Peyer's patch (tissue), 4 donors: ENCODE data around the gene VWC2L. TPM values are rescaled to one million over a fixed set of nuclear protein-coding genes. Genes with fewer than 3 reads are reported as not detected.

ENCODE experiments used
- DNase-seq, 3 donors: peaks; one replicate each; pipeline ENCODE4 v3.0.0-alpha.2; 2017 to 2019
- H3K27ac ChIP-seq, 4 donors: fragments of 200-600 bp; sonication (generic); one replicate each; pipeline ENCODE4 v1.5.1; 2016 to 2019
- H3K27me3 ChIP-seq, 2 donors: fragments of 200-600 bp; sonication (generic); one replicate each; pipeline ENCODE4 v1.5.1; 2019
- H3K36me3 ChIP-seq, 3 donors: fragments of 200-600 bp; sonication (generic); one replicate each; pipeline ENCODE4 v1.5.1; 2016 to 2019
- H3K4me1 ChIP-seq, 4 donors: fragments of 200-600 bp; sonication (generic); one replicate each; pipeline ENCODE4 v1.5.1; 2016 to 2019
- H3K4me3 ChIP-seq, 4 donors: fragments of 200-600 bp; sonication (generic); 1 replicate in 3 of 4; 2 replicates in 1 of 4; pipeline ENCODE4 v1.5.1; 2016 to 2019; ENCODE audit warnings: mild to moderate bottlenecking in 1 of 4
- H3K9me3 ChIP-seq, 4 donors: fragments of 200-600 bp; sonication (generic); one replicate each; pipeline ENCODE4 v1.5.1; 2016 to 2019; ENCODE audit warnings: mild to moderate bottlenecking in 1 of 4
- POLR2A ChIP-seq, 2 donors: fragments of 450-650 bp; IDR thresholded peaks; one replicate each; pipeline ENCODE4 v1.5.1; 2017; ENCODE audit warnings: antibody characterized with exemption in 2 of 2, mild to moderate bottlenecking in 2 of 2, moderate library complexity in 2 of 2
- total RNA-seq, 4 donors: library from RNA; depleted of rRNA; stranded (reverse); fragments of >200 nt; gene quantifications; one replicate each; pipeline ENCODE4 v1.1.0, GENCODE V29; 2016
- TF ChIP-seq, protein P1 (sequence below), 6 experiments: fragments of 450-650 bp in 4 of 6; fragments of 200-600 bp in 2 of 6; sonication (generic) in 1 of 6; IDR thresholded peaks; one replicate each; pipeline ENCODE4 v1.5.1; 2017 to 2019; ENCODE audit warnings: antibody characterized with exemption in 6 of 6, mild to moderate bottlenecking in 3 of 6, moderate library complexity in 1 of 6

VWC2L gene
- total RNA-seq, result not detected

DNA sequence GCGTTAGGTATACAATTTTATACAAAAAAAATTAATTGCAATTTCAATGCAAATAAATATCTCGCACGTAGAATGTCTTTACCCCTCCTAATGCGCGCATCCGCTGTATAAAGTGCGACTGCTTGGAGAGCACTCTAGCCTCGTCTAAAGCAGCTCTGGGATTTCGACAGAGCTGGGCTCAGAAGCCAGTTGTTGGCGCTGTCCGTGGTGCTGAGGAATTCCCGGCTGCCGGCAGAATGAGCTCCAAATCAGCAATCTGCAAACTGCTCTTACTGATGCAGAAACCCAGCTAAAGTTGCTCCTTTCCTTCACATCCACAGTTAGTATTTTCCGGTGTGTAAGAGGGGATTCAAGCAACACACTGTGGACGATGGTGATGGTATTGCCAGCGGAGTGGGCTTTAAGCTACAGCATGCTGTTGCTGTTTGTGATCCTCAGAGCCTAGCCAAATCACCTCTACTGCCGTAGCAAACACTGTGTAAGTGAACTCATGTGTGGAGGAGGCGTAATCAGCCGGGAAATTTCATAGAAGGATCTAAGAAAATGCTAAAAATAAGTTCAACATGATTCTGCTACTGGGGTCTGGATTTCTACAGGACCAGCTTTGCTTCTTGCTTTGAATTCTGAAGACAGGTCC is at the start of gene VWC2L:
TSS of gene VWC2L (plus strand) at position 137 of the 637 bp plus-strand sequence. CDS start 3,140 bp downstream, outside the sequence.
- no peak for DNase-seq
- no peak within 1 kb of the TSS for H3K27ac ChIP-seq
- H3K4me1 ChIP-seq, result no peaks in the 10 kb centered on the region
- no peak within 1 kb of the TSS for H3K4me3 ChIP-seq
- H3K9me3 ChIP-seq, result no peaks in the 10 kb centered on the region
- TF ChIP-seq POLR2A (IDR thresholded peaks at IDR 0.05), result no peak
- TF ChIP-seq, protein P1, sequence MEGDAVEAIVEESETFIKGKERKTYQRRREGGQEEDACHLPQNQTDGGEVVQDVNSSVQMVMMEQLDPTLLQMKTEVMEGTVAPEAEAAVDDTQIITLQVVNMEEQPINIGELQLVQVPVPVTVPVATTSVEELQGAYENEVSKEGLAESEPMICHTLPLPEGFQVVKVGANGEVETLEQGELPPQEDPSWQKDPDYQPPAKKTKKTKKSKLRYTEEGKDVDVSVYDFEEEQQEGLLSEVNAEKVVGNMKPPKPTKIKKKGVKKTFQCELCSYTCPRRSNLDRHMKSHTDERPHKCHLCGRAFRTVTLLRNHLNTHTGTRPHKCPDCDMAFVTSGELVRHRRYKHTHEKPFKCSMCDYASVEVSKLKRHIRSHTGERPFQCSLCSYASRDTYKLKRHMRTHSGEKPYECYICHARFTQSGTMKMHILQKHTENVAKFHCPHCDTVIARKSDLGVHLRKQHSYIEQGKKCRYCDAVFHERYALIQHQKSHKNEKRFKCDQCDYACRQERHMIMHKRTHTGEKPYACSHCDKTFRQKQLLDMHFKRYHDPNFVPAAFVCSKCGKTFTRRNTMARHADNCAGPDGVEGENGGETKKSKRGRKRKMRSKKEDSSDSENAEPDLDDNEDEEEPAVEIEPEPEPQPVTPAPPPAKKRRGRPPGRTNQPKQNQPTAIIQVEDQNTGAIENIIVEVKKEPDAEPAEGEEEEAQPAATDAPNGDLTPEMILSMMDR (IDR thresholded peaks at IDR 0.05), result no peak
- no peaks in the 10 kb centered on the region for H3K27me3 ChIP-seq
- no peaks in the 10 kb centered on the region for H3K36me3 ChIP-seq

DNA sequence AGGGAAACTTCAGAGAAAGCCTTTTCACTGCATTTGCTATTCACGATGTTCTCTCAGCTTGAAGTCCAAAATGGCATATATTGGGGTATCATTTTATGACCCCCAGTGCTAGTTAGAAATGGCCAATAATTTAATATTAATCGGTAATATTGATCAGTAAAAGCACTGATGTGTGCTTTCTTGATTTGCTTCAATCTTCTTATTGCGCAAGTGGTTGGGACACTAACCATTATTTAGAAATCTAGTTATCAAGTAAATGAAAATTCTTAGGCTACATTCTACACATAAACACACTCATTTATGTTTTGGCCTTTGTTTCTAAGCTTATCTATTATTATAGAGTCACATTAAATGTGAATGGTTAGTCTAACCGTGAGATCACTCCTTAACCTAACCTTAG is 49.7 kb upstream of the VWC2L start:
- Histone ChIP-seq H3K27ac (no peak overlapping the region), H3K4me1 (no peaks in the 10 kb centered on the region), H3K36me3 (no peaks in the 10 kb centered on the region), H3K4me3 (no peak overlapping the region), H3K27me3 (no peaks in the 10 kb centered on the region), H3K9me3 (no peaks in the 10 kb centered on the region)
- TF ChIP-seq POLR2A (IDR thresholded peaks at IDR 0.05), result no peak
- TF ChIP-seq, protein P1 (IDR thresholded peaks at IDR 0.05), result no peak
- DNase-seq, result no peak

DNA sequence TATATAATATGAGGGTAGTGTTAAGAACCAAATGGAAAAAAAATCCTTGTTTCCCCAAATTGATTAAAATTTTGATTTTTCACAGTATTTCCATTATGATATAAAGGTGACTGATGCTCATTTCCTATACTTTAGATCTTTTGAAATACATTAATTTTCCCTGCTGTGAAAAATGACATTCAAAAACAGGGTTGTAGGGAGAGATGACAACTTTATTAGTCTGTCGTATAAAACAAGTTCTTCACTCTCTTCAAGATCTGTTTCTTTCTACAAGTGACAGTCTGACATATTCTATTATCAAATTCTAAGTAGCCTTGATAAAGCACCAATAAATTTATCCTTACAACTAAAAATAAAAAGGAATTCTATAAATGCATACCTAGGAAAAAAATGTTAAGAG is 45.3 kb upstream of the VWC2L start:
- no peaks in the 10 kb centered on the region for H3K27me3 ChIP-seq
- no peak overlapping the region for H3K4me3 ChIP-seq
- no peaks in the 10 kb centered on the region for H3K4me1 ChIP-seq
- no peak for DNase-seq
- H3K27ac ChIP-seq, result no peak overlapping the region
- TF ChIP-seq, protein P1 (IDR thresholded peaks at IDR 0.05), result no peak
- no peak for TF ChIP-seq POLR2A (IDR thresholded peaks at IDR 0.05)
- H3K9me3 ChIP-seq, result no peaks in the 10 kb centered on the region
- H3K36me3 ChIP-seq, result no peaks in the 10 kb centered on the region

DNA sequence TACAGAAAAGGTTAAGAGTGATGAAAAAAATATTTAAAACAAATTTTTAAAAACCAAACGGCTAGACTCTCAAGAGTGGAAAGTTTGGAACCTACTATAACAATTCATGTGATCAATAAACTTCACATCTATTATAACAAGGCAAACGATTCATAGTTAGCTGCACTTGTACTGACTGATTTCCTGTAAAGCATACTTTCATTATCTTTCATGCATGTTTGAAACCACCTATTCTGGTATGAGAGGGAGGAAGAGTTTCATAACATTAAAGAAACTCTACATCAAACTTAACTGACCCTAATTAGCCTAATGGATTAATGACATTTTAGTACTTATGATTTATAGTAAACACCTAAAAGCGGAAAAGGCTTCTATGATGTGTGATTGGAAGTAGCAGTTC is 43.7 kb upstream of the VWC2L start:
- no peak for TF ChIP-seq POLR2A (IDR thresholded peaks at IDR 0.05)
- TF ChIP-seq, protein P1 (IDR thresholded peaks at IDR 0.05), result no peak
- H3K27me3 ChIP-seq, result no peaks in the 10 kb centered on the region
- no peak overlapping the region for H3K4me3 ChIP-seq

DNA sequence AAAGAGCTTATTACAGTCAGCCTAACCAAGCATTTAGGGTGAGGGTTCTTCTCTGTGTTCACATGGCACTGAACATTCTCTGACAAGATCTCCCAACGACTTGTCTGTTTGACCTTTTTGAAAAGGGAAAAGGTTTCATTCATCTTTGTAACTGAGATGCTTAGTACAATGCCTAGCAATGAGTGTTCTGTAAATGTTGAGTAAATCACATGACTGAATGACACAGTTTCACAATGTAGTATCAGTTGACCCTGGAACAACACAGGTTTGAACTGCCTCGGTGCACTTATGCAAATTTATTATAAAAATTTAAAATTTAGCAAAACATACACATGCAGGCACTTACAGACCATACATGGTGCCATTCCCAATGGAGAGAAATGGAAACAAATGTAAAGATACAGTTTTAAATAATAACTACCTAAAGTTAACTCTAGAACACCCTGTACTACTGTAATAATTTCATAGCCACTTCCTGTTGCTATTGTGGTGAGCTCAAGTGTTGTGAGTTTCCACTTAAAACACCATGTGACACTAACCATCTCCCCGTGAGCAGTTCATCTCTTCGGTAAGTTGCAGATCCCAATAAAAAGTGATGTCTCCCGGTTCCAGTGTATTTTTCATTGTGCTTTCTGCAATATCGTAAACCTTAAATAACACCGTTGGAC is 34.1 kb upstream of the VWC2L start:
- H3K27me3 ChIP-seq, result no peaks in the 10 kb centered on the region
- DNase-seq, result no peak
- H3K9me3 ChIP-seq, result no peaks in the 10 kb centered on the region
- H3K36me3 ChIP-seq, result no peaks in the 10 kb centered on the region
- no peak overlapping the region for H3K4me3 ChIP-seq
- H3K27ac ChIP-seq, result no peak overlapping the region
- no peaks in the 10 kb centered on the region for H3K4me1 ChIP-seq
- no peak for TF ChIP-seq POLR2A (IDR thresholded peaks at IDR 0.05)
- TF ChIP-seq, protein P1 (IDR thresholded peaks at IDR 0.05), result no peak

More for the DNA sequence above, 43.7 kb upstream of the VWC2L start:
- Histone ChIP-seq H3K4me1 (no peaks in the 10 kb centered on the region), H3K9me3 (no peaks in the 10 kb centered on the region), H3K36me3 (no peaks in the 10 kb centered on the region), H3K27ac (no peak overlapping the region)
- no peak for DNase-seq
